Adrenal gland (tissue), 5 donors: ENCODE data around the gene ZNF292.

ENCODE experiments used
- CTCF ChIP-seq, 6 experiments: fragments of 450-650 bp in 4 of 6; fragments of 200-600 bp in 2 of 6; sonication (generic) in 1 of 6; IDR thresholded peaks; 1 replicate in 5 of 6; 2 replicates in 1 of 6; pipeline versions ENCODE4 v1.5.1 to v1.8.0; 2016 to 2021; ENCODE audit warnings: antibody characterized with exemption in 6 of 6, mild to moderate bottlenecking in 2 of 6, moderate library complexity in 1 of 6
- POLR2A ChIP-seq, 2 donors: fragments of 450-650 bp; IDR thresholded peaks; one replicate each; pipeline ENCODE4 v1.6.1; 2017; ENCODE audit warnings: antibody characterized with exemption in 2 of 2, mild to moderate bottlenecking in 2 of 2, moderate library complexity in 1 of 2
- donor health status: DM: no; HTN: no; CAD: no.

GRCh38 chr6:87250019-87250418 is 94.7 kb downstream of the ZNF292 start:
- TF ChIP-seq CTCF (IDR thresholded peaks at IDR 0.05) (no peak), POLR2A (IDR thresholded peaks at IDR 0.05) (no peak)
